WTC11 (cell line): ENCODE data around the gene SPAG9. TPM values are rescaled to one million over a fixed set of nuclear protein-coding genes. Genes with fewer than 3 reads are reported as not detected.

Experiments used
- ATAC-seq: fragments of 200-7000 bp; cut with Tn5 transposase; 2 replicates; pipeline ENCODE4 v1.10.0; 2021; ENCODE audit warnings: mild to moderate bottlenecking, moderate library complexity
- CTCF ChIA-PET: fragments of 300-600 bp; sonication (Branson Sonifier 250); formaldehyde crosslinking; loops from one replicate; lab custom pipeline; 2021; ENCODE audit warnings: antibody characterized with exemption; lab: Charles Lee
- POLR2A ChIA-PET: fragments of 350-600 bp; sonication (Branson Sonifier 250); formaldehyde crosslinking; loops from one replicate; lab custom pipeline; 2021; ENCODE audit warnings: antibody characterized with exemption; lab: Charles Lee
- DNase-seq: peaks from one replicate; pipeline ENCODE4 v3.0.0; 2021; ENCODE audit warnings: low spot score
- H3K27ac Mint-ChIP-seq: 2 replicates; pipeline ENCODE4 v1.8.0; 2021; ENCODE audit warnings: mixed read lengths
- H3K27me3 Mint-ChIP-seq: 2 replicates; pipeline ENCODE4 v1.8.0; 2021; ENCODE audit warnings: low read depth, mild to moderate bottlenecking, moderate library complexity, mixed read lengths
- H3K36me3 Mint-ChIP-seq: 2 replicates; pipeline ENCODE4 v1.8.0; 2021; ENCODE audit warnings: mixed read lengths
- H3K4me1 Mint-ChIP-seq: 2 replicates; pipeline ENCODE4 v1.8.0; 2022; ENCODE audit warnings: mixed read lengths
- H3K4me3 Mint-ChIP-seq: 2 replicates; pipeline ENCODE4 v1.8.0; 2021; ENCODE audit warnings: mild to moderate bottlenecking, moderate library complexity, mixed read lengths
- H3K9me3 Mint-ChIP-seq: 2 replicates; pipeline ENCODE4 v1.8.0; 2021; ENCODE audit warnings: mixed read lengths
- AR ChIP-seq: fragments of 250-450 bp; sonication (Bioruptor Pico); IDR thresholded peaks from 2 replicates; pipeline ENCODE4 v1.9.0; 2021; ENCODE audit warnings: mild to moderate bottlenecking
- ATF1 ChIP-seq: sonication (generic); formaldehyde crosslinking; IDR thresholded peaks from 2 replicates; pipeline ENCODE4 v1.8.1; 2023; ENCODE audit warnings: mild to moderate bottlenecking, moderate library complexity, missing genetic modification reagents
- CBFB ChIP-seq: sonication (generic); formaldehyde crosslinking; IDR thresholded peaks from 2 replicates; pipeline ENCODE4 v1.8.1; 2022; ENCODE audit warnings: mild to moderate bottlenecking, low read depth, missing genetic modification reagents
- CREM ChIP-seq: sonication (generic); formaldehyde crosslinking; IDR thresholded peaks from 2 replicates; pipeline ENCODE4 v1.8.1; 2022; ENCODE audit warnings: mild to moderate bottlenecking, missing genetic modification reagents, moderate library complexity
- CTCF ChIP-seq: fragments of 200-600 bp; IDR thresholded peaks from 2 replicates; pipeline ENCODE4 v1.8.0; 2022; ENCODE audit warnings: antibody characterized with exemption
- ERG ChIP-seq: fragments of 250-450 bp; sonication (Bioruptor Pico); IDR thresholded peaks from 2 replicates; pipeline ENCODE4 v1.8.0; 2021; ENCODE audit warnings: mild to moderate bottlenecking
- GABPB1 ChIP-seq: sonication (generic); formaldehyde crosslinking; IDR thresholded peaks from 2 replicates; pipeline ENCODE4 v1.8.1; 2023; ENCODE audit warnings: mild to moderate bottlenecking, missing genetic modification reagents
- NFATC4 ChIP-seq: fragments of 250-450 bp; sonication (Bioruptor Pico); IDR thresholded peaks from 2 replicates; pipeline ENCODE4 v1.9.0; 2021; ENCODE audit warnings: mild to moderate bottlenecking
- NFE2L1 ChIP-seq: sonication (generic); formaldehyde crosslinking; IDR thresholded peaks from 2 replicates; pipeline ENCODE4 v1.8.1; 2023; ENCODE audit warnings: missing genetic modification reagents
- OVOL2 ChIP-seq: fragments of 250-450 bp; sonication (Bioruptor Pico); IDR thresholded peaks from 2 replicates; pipeline ENCODE4 v1.9.0; 2021; ENCODE audit warnings: mild to moderate bottlenecking, borderline replicate concordance
- PREB ChIP-seq: sonication (generic); formaldehyde crosslinking; IDR thresholded peaks from 2 replicates; pipeline ENCODE4 v1.8.1; 2022; ENCODE audit warnings: mild to moderate bottlenecking, missing genetic modification reagents, moderate library complexity, borderline replicate concordance
- PRRX2 ChIP-seq: fragments of 250-450 bp; sonication (Bioruptor Pico); IDR thresholded peaks from 2 replicates; pipeline ENCODE4 v1.8.0; 2021; ENCODE audit warnings: mild to moderate bottlenecking
- SP1 ChIP-seq: sonication (generic); formaldehyde crosslinking; conservative IDR thresholded peaks from 2 replicates; pipeline ENCODE4 v1.8.1; 2022; ENCODE audit warnings: missing genetic modification reagents
- TCF7 ChIP-seq: sonication (generic); formaldehyde crosslinking; IDR thresholded peaks from 2 replicates; pipeline ENCODE4 v1.8.0; 2022; ENCODE audit warnings: mild to moderate bottlenecking, low read depth, missing genetic modification reagents, moderate library complexity
- TEAD1 ChIP-seq: sonication (generic); formaldehyde crosslinking; IDR thresholded peaks from 2 replicates; pipeline ENCODE4 v1.8.0; 2022; ENCODE audit warnings: mild to moderate bottlenecking, missing genetic modification reagents
- ZNF219 ChIP-seq: sonication (generic); formaldehyde crosslinking; IDR thresholded peaks from 2 replicates; pipeline ENCODE4 v1.8.0; 2023; ENCODE audit warnings: missing genetic modification reagents, mild to moderate bottlenecking, borderline replicate concordance
- ZNF232 ChIP-seq: sonication (generic); formaldehyde crosslinking; IDR thresholded peaks from 2 replicates; pipeline ENCODE4 v1.8.0; 2022; ENCODE audit warnings: mild to moderate bottlenecking, missing genetic modification reagents
- ZNF423 ChIP-seq: fragments of 250-450 bp; sonication (Bioruptor Pico); IDR thresholded peaks from 2 replicates; pipeline ENCODE4 v2.1.2; 2022; ENCODE audit warnings: mild to moderate bottlenecking, moderate library complexity
- ZNF532 ChIP-seq: fragments of 250-450 bp; sonication (Bioruptor Pico); IDR thresholded peaks from 2 replicates; pipeline ENCODE4 v1.9.0; 2021; ENCODE audit warnings: mild to moderate bottlenecking, borderline replicate concordance
- ZSCAN18 ChIP-seq: fragments of 250-450 bp; sonication (Bioruptor Pico); IDR thresholded peaks from 2 replicates; pipeline ENCODE4 v2.1.2; 2022; ENCODE audit warnings: mild to moderate bottlenecking, moderate library complexity
- total RNA-seq: library from RNA; stranded (reverse); gene quantifications from 3 replicates; pipeline ENCODE4 v1.2.3, GENCODE V29; 2021

The SPAG9 gene
- total RNA-seq, 1 experiment from 2014 or later: 51.9 TPM

- H3K27me3 Mint-ChIP-seq: no peaks in the 10 kb centered on the region
- TF ChIP-seq PREB (CRISPR knock-in tag) (no peak), OVOL2 (CRISPR knock-in tag) (no peak), SP1 (CRISPR knock-in tag) (no peak), ZNF219 (CRISPR knock-in tag) (no peak), CTCF (no peak), CBFB (CRISPR knock-in tag) (no peak), TEAD1 (CRISPR knock-in tag) (no peak)
- H3K27ac Mint-ChIP-seq: no peak overlapping the region
- POLR2A ChIA-PET: no interaction called here
- ATAC-seq (no peak), DNase-seq (no peak)
- CTCF ChIA-PET: no interaction called here
- no peaks in the 10 kb centered on the region for H3K9me3 Mint-ChIP-seq
- no peaks in the 10 kb centered on the region for H3K36me3 Mint-ChIP-seq
- no peaks in the 10 kb centered on the region for H3K4me1 Mint-ChIP-seq
- no peak overlapping the region for H3K4me3 Mint-ChIP-seq
These were observed 108.1 kb downstream of the SPAG9 start for GRCh38 chr17:51012538-51012937.

- no peaks in the 10 kb centered on the region for H3K9me3 Mint-ChIP-seq
- no peak overlapping the region for H3K4me3 Mint-ChIP-seq
- no peak for ATAC-seq
- ChIA-PET CTCF (interaction anchor here (0.7 to 1.1 kb wide), 2 partner anchors 10 to 11 kb away, joined by 4 read pairs; no protein-coding TSS in a partner anchor), POLR2A (no interaction called here)
- no peaks in the 10 kb centered on the region for H3K27me3 Mint-ChIP-seq
- no peak overlapping the region for H3K27ac Mint-ChIP-seq
- TF ChIP-seq CREM (CRISPR knock-in tag) (no peak), ATF1 (no peak), PRRX2 (CRISPR knock-in tag) (no peak), ERG (CRISPR knock-in tag) (no peak)
- TF ChIP-seq, all 79 proteins: peak for 0
- Mint-ChIP-seq H3K4me1 (no peaks in the 10 kb centered on the region), H3K36me3 (peaks cover 5% of the 10 kb centered on the region)
- no peak for DNase-seq
These were observed 110.4 kb downstream of the SPAG9 start for GRCh38 chr17:51010173-51010675.

GRCh38 chr17:51006601-51007000 lies 114.1 kb downstream of the SPAG9 start:
- Mint-ChIP-seq H3K27ac (no peak overlapping the region), H3K9me3 (no peaks in the 10 kb centered on the region), H3K4me1 (no peaks in the 10 kb centered on the region), H3K4me3 (no peak overlapping the region), H3K27me3 (no peaks in the 10 kb centered on the region), H3K36me3 (peaks cover 9% of the 10 kb centered on the region)
- ChIA-PET POLR2A (no interaction called here), CTCF (interaction anchor here (1.4 kb wide), 1 partner anchor 147 kb away, joined by 3 read pairs; the partner anchor contains the start of gene NME1)
- DNase-seq (no peak), ATAC-seq (no peak)
- TF ChIP-seq ZNF232 (CRISPR knock-in tag) (no peak), NFE2L1 (CRISPR knock-in tag) (no peak), AR (CRISPR knock-in tag) (no peak), ZNF219 (CRISPR knock-in tag) (no peak), ZSCAN18 (CRISPR knock-in tag) (no peak), NFATC4 (CRISPR knock-in tag) (no peak), GABPB1 (CRISPR knock-in tag) (no peak), ZNF532 (CRISPR knock-in tag) (no peak), ZNF423 (CRISPR knock-in tag) (no peak), TCF7 (CRISPR knock-in tag) (no peak)
